Esophagus mucosa (tissue), 1 donor: Measurements from ENCODE around the gene GTF3C4. TPM values are rescaled to one million over a fixed set of nuclear protein-coding genes. Genes with fewer than 3 reads are reported as not detected.

ENCODE experiments used
- ATAC-seq: fragments of 200-7000 bp; cut with Tn5 transposase; one replicate; pipeline ENCODE4 v1.9.1; 2020
- total RNA-seq: library from RNA; stranded (reverse); gene quantifications from one replicate; pipeline ENCODE4 v1.2.4, GENCODE V29; 2023
- donor health status: DM: yes; HTN: yes; CAD: no.

GTF3C4 gene
- total RNA-seq, 1 donor from 2014 or later: 12.8 TPM

DNA sequence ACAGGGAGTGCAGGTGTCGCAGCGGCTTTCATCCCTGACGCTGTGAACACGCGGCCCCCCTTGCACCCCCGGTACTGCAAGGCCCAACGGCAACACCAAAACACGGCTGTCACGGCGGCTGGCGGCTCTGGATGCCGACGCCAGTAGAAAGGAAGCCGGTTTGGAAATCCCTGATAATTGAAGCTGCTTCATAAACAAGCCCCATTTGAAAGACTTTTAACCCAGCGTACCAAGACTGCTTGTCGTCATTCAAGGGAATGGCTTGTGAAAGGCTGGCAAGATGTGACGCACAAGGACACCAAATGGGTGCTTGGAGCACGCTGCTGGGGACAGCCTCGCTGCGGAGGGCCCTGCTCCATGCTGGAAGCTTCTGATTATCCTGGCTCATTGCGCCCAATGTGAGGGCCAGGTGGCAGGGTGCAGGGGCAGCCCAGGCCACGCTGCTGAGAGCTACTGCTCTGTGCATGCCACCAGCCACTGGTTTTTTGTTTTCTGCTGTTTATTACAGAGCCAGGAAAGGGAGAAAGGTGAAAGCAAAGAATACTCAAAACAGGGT lies 63.1 kb downstream of the GTF3C4 start:
- ATAC-seq: no peak

DNA sequence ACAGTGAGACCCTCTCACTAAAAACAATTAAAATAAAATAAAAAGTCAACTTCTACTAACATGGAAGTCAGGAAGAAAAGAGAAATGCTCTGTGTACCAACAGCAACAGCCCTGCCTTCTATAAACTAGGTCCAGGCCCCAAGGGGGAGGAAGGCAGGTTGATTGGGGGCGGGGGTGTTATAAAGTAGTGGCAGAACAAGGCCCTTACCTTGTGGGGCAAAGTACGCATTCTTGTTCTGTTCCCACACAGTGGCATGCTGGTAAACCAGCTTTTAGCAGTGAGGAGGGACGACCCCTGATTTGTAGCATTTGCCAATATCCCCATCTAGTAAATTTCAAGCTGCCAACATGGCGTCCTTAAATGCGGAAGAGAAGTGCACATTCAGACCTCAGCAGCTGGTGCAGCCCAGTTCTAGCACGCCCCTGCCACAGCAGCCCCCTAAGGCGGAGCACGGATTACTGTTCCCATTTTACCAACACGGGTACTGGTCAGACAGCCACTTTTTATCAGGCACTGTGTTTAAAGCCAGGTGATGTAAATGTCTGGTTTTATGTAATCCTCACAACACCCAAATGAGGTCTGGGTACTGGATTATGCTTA lies 69.5 kb downstream of the GTF3C4 start:
- no peak for ATAC-seq

DNA sequence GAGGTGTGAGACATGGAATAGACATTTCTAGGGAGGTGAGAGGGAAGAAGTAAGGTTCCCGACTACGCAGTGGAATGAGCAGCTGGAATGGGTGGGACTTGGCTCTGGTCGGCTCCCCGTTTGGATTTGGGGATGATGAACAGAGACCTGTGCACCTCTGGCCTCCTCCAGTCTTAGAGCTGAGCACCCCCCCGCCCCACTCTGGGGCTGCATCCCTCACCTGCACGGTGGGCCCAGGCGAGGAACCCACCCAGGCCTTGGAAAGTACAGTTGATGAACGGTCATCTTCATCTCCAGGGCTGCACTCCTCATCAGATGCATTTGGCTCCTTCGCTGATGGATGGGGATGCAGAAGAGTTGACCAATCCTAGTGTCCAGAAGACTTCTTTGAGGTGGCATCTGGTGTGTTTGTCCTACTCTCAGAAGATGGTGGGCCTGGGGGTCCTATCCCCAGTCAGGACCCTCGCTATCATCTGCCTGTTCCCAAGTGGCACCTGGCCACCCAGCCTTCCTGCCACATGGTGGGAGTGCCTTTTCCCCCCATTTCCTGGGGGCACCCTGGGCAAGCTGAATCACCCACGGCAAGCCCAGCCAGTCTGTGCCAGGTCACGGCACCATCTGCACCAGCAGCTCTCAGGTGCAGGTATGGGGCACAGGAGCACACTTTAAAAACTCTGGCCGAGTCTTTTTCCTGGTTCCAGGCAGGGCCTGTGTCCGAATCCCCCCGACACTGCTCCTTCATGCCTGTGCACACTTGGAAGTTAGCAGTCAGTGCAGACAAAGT lies 70.5 kb downstream of the GTF3C4 start:
- ATAC-seq: no peak

DNA sequence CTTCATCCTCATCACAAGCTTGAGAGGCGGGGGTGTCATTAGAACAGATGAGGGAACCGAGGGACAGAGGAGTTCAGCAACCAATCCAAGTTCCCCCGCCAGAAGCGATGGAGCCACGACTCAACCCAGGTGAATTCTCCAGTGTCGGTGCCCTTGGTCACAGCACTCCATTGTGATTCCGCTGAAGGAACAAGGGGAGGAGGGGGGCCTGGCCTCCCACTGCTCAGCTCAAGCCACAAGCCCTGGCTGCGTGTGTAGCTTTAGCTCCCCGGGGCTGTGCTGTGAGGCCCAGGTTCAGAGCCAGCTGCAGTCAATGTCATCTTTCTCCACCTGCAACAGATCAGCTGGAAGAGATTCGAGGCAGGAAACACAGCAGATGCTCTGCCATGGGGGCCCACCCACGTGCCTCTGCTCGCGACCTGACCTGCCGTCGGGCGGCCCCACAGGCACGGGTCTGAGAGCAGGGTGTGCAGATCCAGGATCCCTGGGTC lies 72.6 kb downstream of the GTF3C4 start:
- no peak for ATAC-seq

DNA sequence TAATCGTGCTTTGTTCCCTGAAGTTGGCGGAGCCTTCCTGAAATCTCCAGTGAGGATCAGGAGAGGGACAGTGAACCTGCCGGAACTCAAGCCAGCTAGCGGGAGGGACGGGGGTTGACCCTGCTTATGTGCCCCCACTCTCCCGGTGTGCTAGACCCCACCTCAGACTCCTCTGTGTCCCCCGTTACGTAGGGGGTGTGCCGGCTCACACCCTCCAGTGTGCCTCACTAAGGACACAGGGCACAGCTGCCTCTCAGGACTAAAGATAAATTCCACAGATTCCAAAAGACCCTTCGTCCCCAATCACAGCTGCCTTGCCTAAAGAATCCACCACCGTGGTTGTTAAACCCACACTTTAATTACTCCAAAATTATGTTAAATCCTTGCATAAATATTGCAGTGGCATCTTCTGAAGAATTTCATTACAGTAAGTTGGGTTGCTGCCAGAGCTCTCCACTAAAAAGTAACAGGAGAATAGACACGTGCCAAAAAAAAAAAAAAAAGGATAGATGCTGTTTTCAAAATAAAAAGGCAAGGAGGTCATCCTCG lies 73.7 kb downstream of the GTF3C4 start:
- no peak for ATAC-seq

Other genes starting within 250 kb of the GTF3C4 start
- gene BARHL1, start 87.9 kb upstream of the GTF3C4 start, total RNA-seq: not detected
- gene DDX31, start 481 bp upstream of the GTF3C4 start, total RNA-seq: 6.4 TPM
- 1.7 TPM for gene AK8, start 207.8 kb downstream of the GTF3C4 start, total RNA-seq
- gene SPACA9, start 208.4 kb downstream of the GTF3C4 start, total RNA-seq: 11.2 TPM